Measurements from ENCODE around the gene LDLRAP1. TPM values are rescaled to one million over a fixed set of nuclear protein-coding genes. Genes with fewer than 3 reads are reported as not detected.

LDLRAP1 gene
- total RNA-seq, 1 experiment from 2014 or later: 14.5 TPM

- Mint-ChIP-seq H3K27ac (ENCODE audit: unreplicated experiment) (no peak overlapping the region), H3K4me1 (ENCODE audit: low read depth, unreplicated experiment) (no peaks in the 10 kb centered on the region), H3K27me3 (ENCODE audit: insufficient read depth, unreplicated experiment) (no peaks in the 10 kb centered on the region), H3K4me3 (ENCODE audit: unreplicated experiment) (no peak overlapping the region), H3K9me3 (ENCODE audit: unreplicated experiment) (no peaks in the 10 kb centered on the region), H3K36me3 (ENCODE audit: insufficient read depth, unreplicated experiment) (no peaks in the 10 kb centered on the region)
- no peak for TF ChIP-seq CTCF (IDR thresholded peaks at IDR 0.05; ENCODE audit: insufficient read depth in 1 of 2, low read depth in 1 of 2, low read length in 1 of 2, severe bottlenecking in 1 of 2, unreplicated experiment in 1 of 2)
- no TSS peak for BruUV-seq (replicated peaks)
- POLR2A ChIA-PET: no interaction called here
- intact Hi-C loops (cut with micrococcal nuclease; ENCODE audit: unreplicated experiment): no loop called here
- Histone ChIP-seq H3K4me1 (no peaks in the 10 kb centered on the region), H3K36me3 (ENCODE audit: control insufficient read depth, insufficient read depth, low read length) (no peaks in the 10 kb centered on the region), H3K4me3 (ENCODE audit: low read depth, low read length) (no peak overlapping the region), H3K27me3 (replicated peaks; ENCODE audit: control insufficient read depth, insufficient read depth, low read length) (no peaks in the 10 kb centered on the region), H3K9me3 (no peaks in the 10 kb centered on the region)
- CTCF ChIA-PET: no interaction called here
- DNase-seq: no peak
Measured at GRCh38 chr1:25556132-25556670, 12.8 kb downstream of the LDLRAP1 start.

GRCh38 chr1:25556791-25557476 is 13.5 kb downstream of the LDLRAP1 start:
- no TSS peak for BruUV-seq (replicated peaks)
- H3K27me3 ChIP-seq (replicated peaks; ENCODE audit: control insufficient read depth, insufficient read depth, low read length): no peaks in the 10 kb centered on the region
- TF ChIP-seq CTCF (IDR thresholded peaks at IDR 0.05; ENCODE audit: insufficient read depth in 1 of 2, low read depth in 1 of 2, low read length in 1 of 2, severe bottlenecking in 1 of 2, unreplicated experiment in 1 of 2): no peak
- POLR2A ChIA-PET: no interaction called here
- Mint-ChIP-seq H3K4me1 (ENCODE audit: low read depth, unreplicated experiment) (no peaks in the 10 kb centered on the region), H3K27ac (ENCODE audit: unreplicated experiment) (no peak overlapping the region), H3K36me3 (ENCODE audit: insufficient read depth, unreplicated experiment) (peaks cover under 1% of the 10 kb centered on the region), H3K4me3 (ENCODE audit: unreplicated experiment) (no peak overlapping the region), H3K9me3 (ENCODE audit: unreplicated experiment) (no peaks in the 10 kb centered on the region), H3K27me3 (ENCODE audit: insufficient read depth, unreplicated experiment) (no peaks in the 10 kb centered on the region)
- H3K9me3 ChIP-seq: no peaks in the 10 kb centered on the region
- no peak for DNase-seq
- CTCF ChIA-PET: no interaction called here
- H3K4me3 ChIP-seq (ENCODE audit: low read depth, low read length): no peak overlapping the region
- H3K4me1 ChIP-seq: no peaks in the 10 kb centered on the region
- no peaks in the 10 kb centered on the region for H3K36me3 ChIP-seq (ENCODE audit: control insufficient read depth, insufficient read depth, low read length)
- intact Hi-C loops (cut with micrococcal nuclease; ENCODE audit: unreplicated experiment): no loop called here

- H3K4me1 ChIP-seq: no peaks in the 10 kb centered on the region
- Mint-ChIP-seq H3K4me3 (ENCODE audit: unreplicated experiment) (no peak overlapping the region), H3K9me3 (ENCODE audit: unreplicated experiment) (no peaks in the 10 kb centered on the region), H3K27me3 (ENCODE audit: insufficient read depth, unreplicated experiment) (no peaks in the 10 kb centered on the region), H3K36me3 (ENCODE audit: insufficient read depth, unreplicated experiment) (peaks cover 6% of the 10 kb centered on the region), H3K4me1 (ENCODE audit: low read depth, unreplicated experiment) (no peaks in the 10 kb centered on the region), H3K27ac (ENCODE audit: unreplicated experiment) (no peak overlapping the region)
- no peak for TF ChIP-seq CTCF (IDR thresholded peaks at IDR 0.05; ENCODE audit: insufficient read depth in 1 of 2, low read depth in 1 of 2, low read length in 1 of 2, severe bottlenecking in 1 of 2, unreplicated experiment in 1 of 2)
- H3K9me3 ChIP-seq: no peaks in the 10 kb centered on the region
- H3K27me3 ChIP-seq (replicated peaks; ENCODE audit: control insufficient read depth, insufficient read depth, low read length): no peaks in the 10 kb centered on the region
- ChIA-PET CTCF (no interaction called here), POLR2A (no interaction called here)
- no TSS peak for BruUV-seq (replicated peaks)
- intact Hi-C loops (cut with micrococcal nuclease; ENCODE audit: unreplicated experiment): no loop called here
- H3K36me3 ChIP-seq (ENCODE audit: control insufficient read depth, insufficient read depth, low read length): no peaks in the 10 kb centered on the region
- DNase-seq: no peak
- no peak overlapping the region for H3K4me3 ChIP-seq (ENCODE audit: low read depth, low read length)
Measured at GRCh38 chr1:25557543-25557942, 14.1 kb downstream of the LDLRAP1 start.

All from Caco-2 (cell line).